Measurements from ENCODE around the gene MACROD2. TPM values are rescaled to one million over a fixed set of nuclear protein-coding genes. Genes with fewer than 3 reads are reported as not detected.

The MACROD2 gene
- total RNA-seq, 1 donor, result 1.3 TPM

- no peak overlapping the region for H3K4me3 ChIP-seq (ENCODE audit: low read depth, low read length)
- no peak for TF ChIP-seq CTCF (IDR thresholded peaks at IDR 0.05; ENCODE audit: insufficient read depth, low read length)
- DNase-seq (ENCODE audit: low read depth), result no peak
Observed at GRCh38 chr20:14800707-14801425, 805.5 kb downstream of the MACROD2 start.

- H3K4me3 ChIP-seq (ENCODE audit: low read depth, low read length), result no peak overlapping the region
- no peak for TF ChIP-seq CTCF (IDR thresholded peaks at IDR 0.05; ENCODE audit: insufficient read depth, low read length)
- no peak for DNase-seq (ENCODE audit: low read depth)
Observed at GRCh38 chr20:14801591-14802325, 806.4 kb downstream of the MACROD2 start.

GRCh38 chr20:14807224-14807623 lies 811.9 kb downstream of the MACROD2 start:
- no peak for TF ChIP-seq CTCF (IDR thresholded peaks at IDR 0.05; ENCODE audit: insufficient read depth, low read length)
- H3K4me3 ChIP-seq (ENCODE audit: low read depth, low read length), result no peak overlapping the region
- DNase-seq (ENCODE audit: low read depth), result no peak

- no peak for TF ChIP-seq CTCF (IDR thresholded peaks at IDR 0.05; ENCODE audit: insufficient read depth, low read length)
- no peak overlapping the region for H3K4me3 ChIP-seq (ENCODE audit: low read depth, low read length)
- DNase-seq (ENCODE audit: low read depth), result no peak
Observed at GRCh38 chr20:14815340-14815739, 820.0 kb downstream of the MACROD2 start.

- DNase-seq (ENCODE audit: low read depth), result no peak
- H3K4me3 ChIP-seq (ENCODE audit: low read depth, low read length), result no peak overlapping the region
- TF ChIP-seq CTCF (IDR thresholded peaks at IDR 0.05; ENCODE audit: insufficient read depth, low read length), result no peak
Observed at GRCh38 chr20:14816471-14816870, 821.2 kb downstream of the MACROD2 start.

- H3K4me3 ChIP-seq (ENCODE audit: low read depth, low read length), result no peak overlapping the region
- TF ChIP-seq CTCF (IDR thresholded peaks at IDR 0.05; ENCODE audit: insufficient read depth, low read length), result no peak
- no peak for DNase-seq (ENCODE audit: low read depth)
Observed at GRCh38 chr20:14817101-14817500, 821.8 kb downstream of the MACROD2 start.
